GM18909 (cell line): ENCODE results near the gene AURKA.
A peak's percentile ranks its signal among the peaks of the same experiment; 100 is the strongest.
"Not testable (repeated sequence)": the region's sequence is repeated elsewhere in the genome, so short reads cannot be mapped to it uniquely, and the experiment has no call there.

Experiments used
- ATAC-seq: cut with Tn5 transposase; IDR thresholded peaks from one replicate; pipeline ENCODE4 v1.9.1; 2021; ENCODE audit warnings: mild to moderate bottlenecking; ENCODE audit not compliant: unreplicated experiment, poor library complexity

AURKA gene

DNA sequence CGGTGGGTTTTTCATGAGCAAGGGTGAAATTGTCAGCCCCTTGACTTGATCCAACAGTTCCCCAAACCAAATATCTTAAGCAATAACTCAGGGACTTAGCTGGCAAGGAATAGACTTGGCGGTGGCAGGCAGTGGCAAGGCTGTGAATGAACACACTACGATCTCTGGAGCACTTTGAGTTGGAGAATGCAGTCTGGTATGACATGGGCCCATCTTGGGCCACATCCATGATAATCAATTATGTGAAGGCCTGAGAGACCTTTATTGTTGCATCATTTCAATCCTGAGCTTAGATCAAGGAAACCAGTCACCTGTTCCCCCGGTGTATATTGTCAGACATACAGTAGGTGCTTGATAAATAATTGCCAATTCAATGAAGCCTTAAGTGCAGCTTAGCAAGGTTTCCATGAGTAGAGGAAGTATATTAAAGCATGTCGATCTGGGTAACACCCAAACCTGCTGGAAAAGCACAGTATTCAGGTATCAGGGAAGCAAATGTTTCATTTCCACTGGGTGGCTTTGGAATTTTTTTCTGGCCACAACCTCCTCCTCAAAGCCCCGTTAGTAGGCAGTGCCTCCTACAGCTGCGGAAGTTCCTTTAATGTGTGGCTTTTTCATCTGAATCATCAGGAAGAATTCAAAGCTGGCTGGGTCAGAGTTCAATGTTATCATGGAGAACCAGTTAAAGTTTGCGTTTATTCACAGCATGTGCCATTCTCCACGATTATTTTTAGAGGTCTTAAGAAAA, 30.2 kb upstream of the AURKA start:
- no peak for ATAC-seq

DNA sequence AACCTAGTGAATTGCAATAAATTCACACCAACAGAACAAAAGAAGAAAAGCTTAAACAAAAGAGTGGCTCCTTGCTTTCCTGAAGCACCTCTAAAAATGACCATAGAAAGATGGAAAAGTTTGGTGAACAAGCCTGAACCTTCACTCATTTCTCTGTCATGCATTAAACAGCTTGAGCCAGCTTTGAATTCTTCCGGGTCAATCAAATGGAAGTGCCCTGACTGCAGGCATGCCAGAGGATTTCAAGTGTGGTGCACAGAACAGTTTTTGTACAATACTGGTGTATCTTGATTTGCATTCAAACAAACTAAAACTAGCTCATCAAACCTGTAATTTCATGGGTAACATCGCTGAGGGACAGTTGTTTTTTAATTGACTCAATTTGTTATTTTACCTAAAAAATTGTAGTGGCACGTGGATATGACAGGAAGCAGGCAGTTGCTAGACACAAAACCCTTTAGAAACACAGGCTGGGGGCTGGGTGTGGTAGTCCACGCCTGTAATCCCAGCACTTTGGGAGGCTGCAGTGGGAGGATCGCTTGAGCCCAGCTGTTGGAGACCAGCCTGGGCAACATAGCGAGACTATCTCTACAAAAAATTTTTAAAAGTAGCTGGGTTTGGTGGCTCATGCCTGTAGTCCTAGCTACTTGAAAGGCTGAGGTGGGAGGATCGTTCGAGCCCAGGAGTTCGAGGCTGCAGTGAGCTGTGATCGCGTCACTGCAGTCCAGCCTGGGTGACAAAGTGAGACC, 29.1 kb upstream of the AURKA start:
- no peak for ATAC-seq

DNA sequence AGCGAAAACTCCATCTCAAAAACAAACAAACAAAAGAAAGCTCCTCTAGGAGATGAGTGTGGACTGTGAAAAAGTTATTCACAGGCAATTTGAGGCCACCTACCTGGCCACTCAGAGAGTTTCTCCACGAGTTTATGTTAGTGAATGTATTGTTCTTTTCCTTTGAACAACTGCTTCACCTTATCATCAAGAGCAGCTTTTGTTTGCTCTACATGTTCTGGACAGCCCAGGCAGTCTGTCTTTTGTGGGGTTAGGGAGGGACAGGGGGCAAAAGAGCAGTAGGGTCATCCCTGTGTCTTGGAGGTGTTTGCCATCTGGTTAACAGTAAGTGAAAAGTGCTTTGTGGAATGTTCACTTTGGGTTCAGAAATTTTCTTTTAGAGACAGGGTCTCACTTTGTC, 28.0 kb upstream of the AURKA start:
- no peak for ATAC-seq

DNA sequence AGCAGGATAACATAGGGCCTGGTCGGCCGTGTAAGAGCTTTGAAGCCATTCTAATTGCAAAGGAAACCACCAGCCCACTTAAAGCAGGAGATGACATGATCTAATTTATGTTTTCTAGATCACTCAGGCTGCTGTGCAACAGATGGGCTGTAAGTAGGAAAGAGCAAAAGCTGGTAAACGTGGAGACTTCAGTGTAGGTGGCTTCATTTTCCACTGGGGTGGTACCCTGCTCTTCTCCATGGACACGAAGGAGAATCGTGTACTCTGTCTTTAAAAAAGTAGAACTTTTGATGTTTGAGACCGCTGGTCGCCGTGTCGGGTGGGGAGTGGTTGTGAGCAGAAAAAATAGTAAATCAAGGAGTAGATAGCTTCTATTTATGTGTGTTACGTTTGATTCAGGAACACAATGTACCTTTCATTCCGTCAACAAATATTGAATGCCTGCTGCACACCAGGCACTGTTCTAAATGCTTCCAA, 26.4 kb upstream of the AURKA start:
- no peak for ATAC-seq

DNA sequence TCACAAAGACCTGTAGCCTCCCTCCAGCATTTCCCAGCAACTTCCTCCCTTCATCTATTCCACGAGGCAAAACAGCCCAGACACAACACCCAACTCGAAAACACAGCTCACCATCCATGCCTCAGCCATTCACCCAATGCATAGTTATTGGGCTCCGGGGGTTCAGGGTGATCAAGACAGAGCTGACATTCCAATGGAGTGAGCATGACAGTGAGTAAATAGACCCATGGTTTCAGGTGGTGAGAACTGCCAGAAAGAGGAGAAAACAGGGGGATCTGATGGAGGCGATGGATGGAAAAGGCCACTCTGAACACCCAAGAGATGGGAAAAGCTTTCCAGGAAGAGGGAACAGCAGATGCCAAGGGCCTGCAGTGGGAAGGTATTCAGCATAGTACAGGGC, 25.9 kb upstream of the AURKA start:
- no peak for ATAC-seq

DNA sequence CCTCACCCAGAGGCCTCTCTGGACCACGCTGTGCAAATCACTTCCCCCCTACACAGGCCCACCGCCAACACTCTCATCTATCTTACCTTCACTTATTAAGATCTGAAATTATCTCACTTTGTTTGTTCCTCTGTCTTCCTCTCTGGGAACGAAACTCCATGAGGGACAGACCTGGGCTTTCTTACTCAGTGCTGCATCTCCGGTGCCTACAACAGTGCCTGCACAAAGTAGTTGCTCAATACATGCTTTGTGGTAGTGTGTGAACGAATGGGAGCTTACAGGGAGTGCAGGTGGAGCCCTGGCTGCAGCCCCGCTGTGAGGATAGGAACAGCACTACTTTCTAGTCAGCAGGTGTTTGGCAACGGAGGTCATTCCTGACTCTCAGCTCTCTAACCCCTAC, 25.4 kb upstream of the AURKA start:
- no peak for ATAC-seq

DNA sequence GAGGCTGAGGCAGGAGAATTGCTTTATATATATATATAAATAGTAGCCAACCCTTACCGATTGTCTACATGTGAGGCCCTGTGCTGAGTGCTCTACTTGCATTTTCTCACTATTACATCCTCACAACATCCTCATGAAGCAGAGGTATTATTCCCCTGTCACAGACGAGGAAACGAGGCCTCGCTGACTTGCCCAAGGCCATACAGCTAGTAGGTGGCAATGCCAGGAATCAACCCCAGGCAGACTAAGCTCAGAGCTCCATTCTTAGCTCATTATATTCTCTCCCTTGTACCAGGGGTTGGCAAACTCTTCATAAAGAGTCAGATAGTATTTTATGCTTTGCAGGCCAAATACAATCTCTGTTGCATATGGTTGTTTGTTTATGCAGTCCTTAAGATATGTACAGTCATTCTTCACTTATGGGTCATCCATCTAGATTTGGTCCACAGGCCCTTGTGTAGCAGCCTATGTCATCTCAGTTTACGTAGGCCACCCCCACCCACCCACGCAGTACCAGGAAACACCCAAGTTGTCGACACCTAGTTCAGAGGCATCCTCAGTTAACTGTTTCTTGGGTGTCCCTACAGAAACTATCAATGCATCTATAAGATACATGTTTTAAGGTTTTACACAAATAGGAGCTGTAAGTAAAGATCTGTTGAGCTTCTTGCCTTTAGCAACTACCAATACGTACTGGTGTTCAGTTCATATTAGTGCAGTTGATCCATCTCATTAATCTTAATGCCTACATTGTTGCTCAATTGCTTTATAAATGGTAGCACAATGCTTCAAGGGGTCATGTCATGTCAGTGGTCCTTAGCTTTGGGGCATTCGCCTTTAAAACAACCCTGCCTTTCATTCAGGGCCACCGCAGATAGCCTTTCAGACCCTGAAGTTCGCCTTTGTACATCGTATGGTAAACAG, 23.1 kb upstream of the AURKA start:
- no peak for ATAC-seq

DNA sequence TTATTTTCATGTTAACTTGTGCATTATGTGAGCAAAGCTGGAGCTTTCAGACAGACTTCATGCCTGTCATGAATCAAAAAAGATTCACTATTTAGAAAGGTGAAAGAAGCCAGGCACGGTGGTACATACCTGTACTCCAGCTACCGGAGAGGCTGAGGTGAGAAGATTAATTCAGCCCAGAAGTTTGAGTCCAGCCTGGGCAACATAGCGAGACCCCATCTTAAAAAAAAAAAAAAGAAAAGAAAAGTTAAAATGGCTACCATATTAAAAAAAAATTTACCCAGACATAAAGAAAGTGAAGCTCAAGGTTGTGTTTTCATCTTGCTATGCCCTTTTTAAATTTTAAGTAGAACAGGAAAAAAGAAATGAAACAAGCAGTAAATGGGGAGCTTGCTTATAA, 20.9 kb upstream of the AURKA start:
- no peak for ATAC-seq

DNA sequence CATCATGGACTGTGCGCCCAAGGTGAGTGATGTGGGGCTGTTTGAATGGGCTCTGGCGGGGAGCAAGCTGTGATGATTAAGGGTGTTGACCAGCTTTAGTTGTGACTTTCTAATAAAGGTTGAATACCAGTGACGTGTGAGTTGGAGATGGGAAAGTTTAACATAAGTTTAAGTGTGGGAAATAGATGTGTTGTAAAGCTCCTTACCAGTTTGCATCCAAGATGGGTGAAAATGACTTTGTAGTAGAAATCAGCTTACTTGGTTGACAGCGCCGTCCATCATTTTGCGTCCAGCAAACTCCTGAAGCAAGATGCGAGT, 20.4 kb upstream of the AURKA start:
- ATAC-seq = no peak

DNA sequence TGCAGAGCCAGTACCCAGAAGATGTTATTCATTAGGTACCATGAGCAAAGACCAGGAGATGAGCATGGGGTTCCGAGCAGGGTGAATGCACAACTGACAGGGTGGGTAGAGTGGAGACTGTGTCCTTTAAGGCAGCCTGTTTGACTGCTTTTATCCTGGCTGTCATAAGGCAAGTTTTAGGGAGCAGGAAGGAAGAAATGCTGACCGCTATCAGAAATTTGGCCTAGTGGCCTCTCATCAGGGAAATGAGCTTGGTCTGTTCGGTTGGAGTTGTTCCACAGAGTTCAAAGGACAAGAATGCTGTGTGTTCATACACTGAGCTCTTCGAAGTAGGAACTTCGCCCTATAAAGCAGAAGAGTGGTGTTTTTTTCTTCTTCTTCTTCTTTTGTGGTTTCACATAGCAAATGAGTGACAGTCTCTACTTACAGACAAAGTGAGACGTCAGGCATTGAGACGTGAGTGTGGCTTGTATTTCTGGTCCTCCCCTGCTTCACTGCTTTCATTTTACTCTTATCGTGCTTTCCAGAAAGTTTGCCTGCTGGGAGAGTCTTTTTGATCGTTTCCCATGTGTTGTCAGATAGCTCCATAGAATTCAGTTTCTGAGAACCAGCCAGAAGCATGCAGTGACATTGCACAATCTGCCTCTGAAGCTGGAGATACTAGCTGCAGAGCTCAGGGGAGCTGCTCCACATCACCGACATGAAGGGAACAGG, 19.9 kb upstream of the AURKA start, which contains the start of gene CASS4:
Gene CASS4 (plus strand): TSS at position 502 of the 714 bp plus-strand sequence. CDS start 199 bp downstream, at position 701.
- ATAC-seq = peak; percentile 68

DNA sequence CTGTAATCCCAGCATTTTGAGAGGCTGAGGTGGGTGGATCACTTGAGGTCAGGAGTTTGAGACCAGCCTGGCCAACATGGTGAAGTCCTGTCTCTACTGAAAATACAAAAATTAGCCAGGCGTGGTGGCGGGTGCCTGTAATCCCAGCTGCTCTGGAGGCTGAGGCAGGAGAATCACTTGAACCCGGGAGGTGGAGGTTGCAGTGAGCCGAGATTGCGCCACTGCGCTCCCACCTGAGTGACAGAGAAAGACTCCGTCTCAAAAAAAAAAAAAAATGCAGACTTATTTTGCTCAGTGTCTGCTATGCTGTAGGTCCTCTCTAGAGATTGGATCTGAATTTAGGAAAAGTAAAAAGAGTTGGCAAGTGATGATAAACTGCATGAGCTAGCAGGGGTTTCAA, 19.3 kb upstream of the AURKA start:
- ATAC-seq = not testable (repeated sequence)

DNA sequence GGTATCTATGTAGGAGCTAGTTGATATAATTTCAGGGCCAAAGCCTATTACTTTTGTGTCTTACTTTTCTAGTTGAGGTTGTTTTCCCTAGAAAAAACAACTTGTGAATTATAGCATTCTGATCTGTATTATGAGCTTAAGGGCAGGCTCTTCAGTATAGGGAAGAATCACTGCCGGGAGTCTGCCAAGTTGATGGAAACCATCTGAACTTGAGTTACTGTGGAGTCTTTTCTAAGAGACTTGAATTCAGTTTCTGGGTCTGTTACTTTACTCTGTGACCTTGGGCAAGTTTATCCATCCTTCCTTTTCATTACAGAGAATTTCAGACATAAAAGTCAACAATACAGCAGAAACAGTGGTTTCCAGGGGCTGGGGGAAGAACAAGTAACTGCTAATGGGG, 17.9 kb upstream of the AURKA start:
- no peak for ATAC-seq

DNA sequence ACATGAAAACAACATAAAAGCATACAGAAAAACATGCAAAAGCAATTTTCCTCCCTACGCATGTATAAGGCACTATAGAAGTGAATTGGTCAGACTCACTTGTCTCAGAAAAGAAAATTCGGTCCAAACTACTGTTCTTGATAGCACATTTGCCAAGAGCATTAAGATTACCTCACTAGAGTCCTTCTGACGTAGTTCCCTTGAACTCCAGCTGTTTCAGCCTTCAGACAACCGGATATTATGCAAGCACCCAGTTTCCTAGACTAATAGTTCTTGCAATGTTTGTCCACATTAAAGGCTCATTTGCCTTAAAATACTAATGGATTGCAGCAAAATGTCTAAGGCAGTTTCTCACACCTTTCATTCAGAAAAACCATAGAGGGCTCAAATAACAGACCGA, 17.5 kb upstream of the AURKA start:
- no peak for ATAC-seq

DNA sequence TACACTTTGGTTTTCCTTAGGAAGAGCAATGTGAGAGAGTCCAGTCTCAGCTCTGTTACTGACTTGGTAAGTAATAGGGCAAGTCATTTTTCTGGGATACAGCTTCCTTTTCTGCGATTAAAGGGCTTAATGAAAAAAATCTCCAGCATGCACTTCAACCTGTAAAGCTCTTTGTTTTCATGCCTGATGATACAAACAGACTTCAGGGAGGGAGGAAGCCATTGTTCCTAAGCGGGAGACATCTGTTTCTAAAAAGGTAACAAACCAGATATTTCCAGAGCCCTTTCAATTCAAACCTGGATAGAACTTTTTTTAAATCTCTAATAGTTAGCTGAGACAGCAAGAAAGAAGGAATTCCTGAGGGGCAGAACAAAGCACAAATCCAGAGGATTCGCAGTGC, 14.9 kb upstream of the AURKA start:
- no peak for ATAC-seq

DNA sequence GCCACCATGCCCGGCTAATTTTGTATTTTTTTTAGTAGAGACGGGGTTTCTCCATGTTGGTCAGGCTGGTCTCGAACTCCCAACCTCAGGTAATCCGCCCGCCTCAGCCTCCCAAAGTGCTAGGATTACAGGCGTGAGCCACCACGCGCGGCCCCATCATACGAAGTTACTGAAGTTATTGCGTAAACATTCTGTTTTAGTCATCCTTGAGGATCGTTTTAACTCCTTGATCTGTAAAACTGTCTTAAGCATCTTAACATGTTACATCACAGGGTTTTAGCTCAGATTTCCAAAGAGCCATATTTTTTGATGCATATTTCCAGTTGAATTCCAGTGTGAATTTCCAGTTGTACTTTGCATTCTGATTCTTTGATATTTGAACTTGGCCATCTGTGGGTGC, 13.3 kb upstream of the AURKA start:
- not testable (repeated sequence) for ATAC-seq

DNA sequence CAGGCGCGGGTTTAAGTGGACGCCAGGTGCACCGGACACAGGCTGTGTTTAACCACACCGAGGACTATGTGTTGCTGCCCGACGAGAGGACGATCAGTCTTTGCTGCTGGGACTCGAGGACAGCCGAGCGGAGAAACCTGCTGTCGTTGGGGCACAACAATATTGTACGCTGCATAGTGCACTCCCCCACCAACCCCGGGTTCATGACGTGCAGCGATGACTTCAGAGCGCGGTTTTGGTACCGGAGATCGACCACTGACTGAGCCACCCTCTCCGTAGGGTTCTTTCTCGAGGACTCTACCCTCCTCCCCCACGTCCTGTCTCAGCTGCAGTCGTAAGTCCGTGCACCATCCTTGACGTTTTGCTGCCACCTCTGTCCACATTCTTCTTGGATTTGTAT, 11.4 kb upstream of the AURKA start:
- ATAC-seq = no peak

DNA sequence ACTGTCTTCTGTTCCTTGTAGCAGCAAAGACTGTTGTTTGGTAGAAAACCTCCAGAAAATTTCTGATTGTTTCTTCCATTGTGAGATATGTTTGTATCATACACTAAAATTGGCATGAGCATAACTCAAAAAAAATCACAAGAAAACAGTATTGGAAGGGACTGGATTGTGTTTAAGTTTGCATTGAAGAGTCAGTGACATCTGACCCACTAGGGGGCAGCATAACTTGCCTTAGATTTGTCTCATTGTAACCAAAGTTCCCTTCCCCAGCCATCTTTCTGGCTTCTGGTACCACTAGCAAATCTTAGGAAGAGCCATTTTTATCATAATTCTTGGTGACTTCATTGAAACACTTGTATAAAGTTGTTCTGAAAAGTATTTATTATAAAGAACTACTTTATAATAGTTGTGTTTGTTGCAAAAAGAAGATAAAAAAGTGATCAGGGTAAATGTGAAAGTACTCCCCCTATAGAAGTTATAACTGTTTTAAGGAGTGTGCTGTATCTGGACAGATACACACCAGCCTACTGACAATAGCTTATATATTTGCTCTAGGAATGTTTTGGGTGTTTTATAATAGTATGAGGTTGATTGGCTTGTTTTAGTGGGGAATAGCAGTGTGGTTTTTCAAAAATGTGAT, 8.1 kb upstream of the AURKA start:
- peak; percentile 84 for ATAC-seq

DNA sequence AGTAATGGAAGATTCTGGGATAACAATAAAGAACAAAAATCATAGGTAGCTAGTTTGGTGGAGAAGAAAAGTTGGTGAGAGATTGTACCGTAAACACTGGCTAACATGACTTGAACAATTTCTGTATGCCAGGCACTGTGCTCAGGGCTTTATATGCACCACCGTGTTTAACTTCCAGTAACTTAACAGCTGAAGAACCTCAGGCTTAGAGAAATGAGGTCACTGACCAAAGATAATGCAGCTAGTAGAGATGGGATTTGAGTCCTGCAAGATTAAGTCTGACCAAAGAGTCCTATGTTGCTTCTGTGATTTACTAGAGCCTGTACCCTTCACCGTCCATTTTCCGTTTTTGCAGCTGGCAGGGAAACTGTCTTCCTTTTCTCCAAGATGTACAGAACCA, 3.2 kb upstream of the AURKA start:
- no peak for ATAC-seq

DNA sequence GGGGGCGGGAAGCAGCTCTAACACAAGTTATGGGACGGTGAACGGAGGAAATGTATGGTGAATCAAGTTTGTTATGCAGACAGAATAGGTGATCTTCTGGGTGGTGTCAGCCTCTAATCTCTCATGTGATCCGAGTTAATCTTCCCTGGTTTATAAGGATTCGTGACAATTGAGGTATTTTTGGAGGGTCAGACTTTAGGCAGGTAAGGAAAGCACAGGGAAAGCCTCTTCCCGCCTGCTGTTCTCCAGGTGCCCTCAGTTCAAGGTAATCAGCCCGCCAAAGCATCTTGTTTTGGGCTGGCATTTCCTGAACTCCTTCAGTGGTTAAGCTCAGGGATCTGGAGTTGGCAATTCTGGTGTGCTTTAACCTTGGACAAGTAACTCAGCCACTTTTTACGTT, 1.6 kb upstream of the AURKA start:
- ATAC-seq = no peak
